DND-41 (cell line): Measurements from ENCODE around the gene EPHB2.

ENCODE experiments used
- ATAC-seq: fragments of 200-7000 bp; cut with Tn5 transposase; 3 replicates; pipeline ENCODE4 v1.9.1; 2021; ENCODE audit warnings: low read depth; ENCODE audit not compliant: insufficient read depth
- DNase-seq: peaks from one replicate; pipeline ENCODE4 v3.0.0-alpha.2; 2020
- H2AFZ ChIP-seq: 2 replicates; pipeline ENCODE4 v1.6.0; 2012; ENCODE audit warnings: low read depth, low read length
- H3K27ac ChIP-seq: 2 replicates; pipeline ENCODE4 v1.5.1; 2012; ENCODE audit warnings: low read length, inconsistent platforms
- H3K27me3 ChIP-seq: fragments of 200-600 bp; sonication (generic); 2 replicates; pipeline ENCODE4 v1.6.0; 2012; ENCODE audit warnings: low read length, mild to moderate bottlenecking, inconsistent platforms; ENCODE audit not compliant: insufficient read depth, poor library complexity
- H3K36me3 ChIP-seq: 2 replicates; pipeline ENCODE4 v1.5.1; 2012; ENCODE audit warnings: low read length, inconsistent platforms; ENCODE audit not compliant: insufficient read depth
- H3K4me1 ChIP-seq: 2 replicates; pipeline ENCODE4 v1.5.1; 2012; ENCODE audit warnings: mild to moderate bottlenecking, low read length; ENCODE audit not compliant: insufficient read depth
- H3K4me2 ChIP-seq: 2 replicates; pipeline ENCODE4 v1.6.0; 2012; ENCODE audit warnings: mild to moderate bottlenecking, moderate library complexity, low read length, inconsistent platforms; ENCODE audit not compliant: insufficient read depth
- H3K4me3 ChIP-seq, 2 experiments: fragments of 200-600 bp in 1 of 2; shearing (Covaris generic) in 1 of 2; 2 replicates each; pipeline ENCODE4 v1.5.1; 2012 to 2016; ENCODE audit warnings: inconsistent platforms in 2 of 2, low read length in 2 of 2, mild to moderate bottlenecking in 2 of 2, low read depth in 1 of 2, moderate library complexity in 1 of 2
- H3K79me2 ChIP-seq: 2 replicates; pipeline ENCODE4 v1.6.0; 2012; ENCODE audit warnings: low read length, inconsistent platforms; ENCODE audit not compliant: insufficient read depth
- H3K9ac ChIP-seq: 2 replicates; pipeline ENCODE4 v1.6.0; 2012; ENCODE audit warnings: low read depth, mild to moderate bottlenecking, inconsistent platforms, low read length, moderate library complexity
- H3K9me3 ChIP-seq: 2 replicates; pipeline ENCODE4 v1.5.1; 2012; ENCODE audit warnings: low read length, moderate library complexity, mild to moderate bottlenecking, inconsistent platforms; ENCODE audit not compliant: insufficient read depth, severe bottlenecking
- H4K20me1 ChIP-seq: 2 replicates; pipeline ENCODE4 v1.6.0; 2012; ENCODE audit warnings: low read length; ENCODE audit not compliant: insufficient read depth
- CTCF ChIP-seq: IDR thresholded peaks from 2 replicates; pipeline ENCODE4 v1.5.1; 2012; ENCODE audit warnings: borderline replicate concordance, low read length, moderate library complexity, mild to moderate bottlenecking; ENCODE audit not compliant: poor library complexity, severe bottlenecking; ENCODE audit errors: extremely low read depth
- EZH2 ChIP-seq: IDR thresholded peaks from 3 replicates; pipeline ENCODE4 v1.6.1; 2012; ENCODE audit warnings: borderline replicate concordance, low read depth, mild to moderate bottlenecking, moderate library complexity, low read length, inconsistent platforms; ENCODE audit not compliant: severe bottlenecking

EPHB2 gene

GRCh38 chr1:22880174-22880601 lies 169.5 kb downstream of the EPHB2 start:
- Histone ChIP-seq H3K4me2 (no peak overlapping the region), H3K9ac (no peak overlapping the region), H3K36me3 (no peaks in the 10 kb centered on the region), H3K9me3 (no peaks in the 10 kb centered on the region), H3K4me3 (no peak overlapping the region), H3K27me3 (peaks cover 21% of the 10 kb centered on the region), H3K79me2 (no peaks in the 10 kb centered on the region), H3K4me1 (no peaks in the 10 kb centered on the region), H2AFZ (no peak overlapping the region), H4K20me1 (peaks cover 8% of the 10 kb centered on the region; the same call in 1 of the 2 replicates), H3K27ac (no peak overlapping the region)
- no peak for DNase-seq
- peak; percentile 47; the same call in 1 of the 3 replicates for ATAC-seq
- TF ChIP-seq CTCF (no peak), EZH2 (no peak)

GRCh38 chr1:22883406-22883805 lies 172.8 kb downstream of the EPHB2 start:
- no peak overlapping the region for H3K9ac ChIP-seq
- peaks cover 16% of the 10 kb centered on the region; the same call in 1 of the 2 replicates for H4K20me1 ChIP-seq
- peaks cover 7% of the 10 kb centered on the region for H3K27me3 ChIP-seq
- no peak overlapping the region for H3K4me2 ChIP-seq
- no peaks in the 10 kb centered on the region for H3K4me1 ChIP-seq
- TF ChIP-seq CTCF, result no peak
- TF ChIP-seq EZH2, result no peak
- DNase-seq, result no peak
- H3K36me3 ChIP-seq, result no peaks in the 10 kb centered on the region
- no peak for ATAC-seq
- no peak overlapping the region for H3K27ac ChIP-seq
- no peak overlapping the region for H2AFZ ChIP-seq
- no peaks in the 10 kb centered on the region for H3K79me2 ChIP-seq
- no peak overlapping the region for H3K4me3 ChIP-seq
- H3K9me3 ChIP-seq, result no peaks in the 10 kb centered on the region

DNA sequence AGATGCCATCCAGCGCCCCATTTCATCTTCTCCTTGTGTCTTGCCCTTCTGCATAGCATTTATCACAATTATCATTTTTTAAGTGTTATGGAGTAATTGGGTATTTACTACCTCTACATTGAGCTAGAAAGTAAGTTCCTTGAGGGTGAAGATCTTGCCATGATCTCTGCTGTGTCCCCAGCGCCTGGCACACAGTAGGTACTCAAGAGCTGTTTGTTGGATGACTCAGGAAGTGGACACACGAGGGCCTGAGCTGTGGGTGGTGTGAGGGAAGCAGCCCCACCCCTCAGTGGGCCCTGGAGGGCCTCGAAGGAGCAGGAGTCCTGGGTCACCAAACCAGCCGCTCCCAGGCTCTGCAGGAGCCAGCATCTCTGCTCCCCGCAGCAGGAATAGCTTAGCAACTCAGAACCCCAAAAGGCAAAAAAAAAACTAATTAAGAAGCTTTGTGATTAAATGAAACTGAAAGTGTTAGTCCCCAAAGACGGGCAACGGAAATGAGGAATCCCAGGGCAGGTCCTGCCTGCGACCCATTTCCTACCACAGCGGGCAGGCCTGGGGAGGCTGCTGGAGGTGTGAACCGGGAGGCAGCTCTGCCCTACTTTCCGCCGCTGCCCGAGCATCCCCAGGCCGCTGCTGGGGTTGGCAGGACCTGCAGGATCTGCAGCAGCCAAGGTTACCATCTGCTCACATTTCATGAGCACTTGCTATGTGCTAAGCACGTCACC lies 174.3 kb downstream of the EPHB2 start:
- no peaks in the 10 kb centered on the region for H3K9me3 ChIP-seq
- ATAC-seq, result no peak
- H3K4me3 ChIP-seq, result no peak overlapping the region
- no peak overlapping the region for H3K27ac ChIP-seq
- H2AFZ ChIP-seq, result no peak overlapping the region
- H3K4me2 ChIP-seq, result no peak overlapping the region
- peaks cover 9% of the 10 kb centered on the region for H3K27me3 ChIP-seq
- no peak for DNase-seq
- no peak for TF ChIP-seq EZH2
- TF ChIP-seq CTCF, result no peak
- H3K36me3 ChIP-seq, result no peaks in the 10 kb centered on the region
- no peak overlapping the region for H3K9ac ChIP-seq
- no peaks in the 10 kb centered on the region for H3K4me1 ChIP-seq
- H3K79me2 ChIP-seq, result no peaks in the 10 kb centered on the region
- peaks cover 10% of the 10 kb centered on the region; the same call in 1 of the 2 replicates for H4K20me1 ChIP-seq
